ENCODE results near the gene PCDHA4.
"Not testable (repeated sequence)": the region's sequence is repeated elsewhere in the genome, so short reads cannot be mapped to it uniquely, and the experiment has no call there.

DNA sequence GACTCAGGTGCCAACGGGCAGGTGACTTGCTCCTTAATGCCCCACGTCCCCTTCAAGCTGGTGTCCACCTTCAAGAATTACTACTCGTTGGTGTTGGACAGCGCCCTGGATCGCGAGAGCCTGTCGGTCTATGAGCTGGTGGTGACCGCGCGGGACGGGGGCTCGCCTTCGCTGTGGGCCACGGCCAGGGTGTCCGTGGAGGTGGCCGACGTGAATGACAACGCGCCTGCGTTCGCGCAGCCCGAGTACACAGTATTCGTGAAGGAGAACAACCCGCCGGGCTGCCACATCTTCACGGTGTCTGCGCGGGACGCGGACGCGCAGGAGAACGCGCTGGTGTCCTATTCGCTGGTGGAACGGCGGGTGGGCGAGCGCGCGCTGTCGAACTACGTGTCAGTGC is 19.4 kb upstream of the PCDHA4 start:
- TF ChIP-seq, protein P1, sequence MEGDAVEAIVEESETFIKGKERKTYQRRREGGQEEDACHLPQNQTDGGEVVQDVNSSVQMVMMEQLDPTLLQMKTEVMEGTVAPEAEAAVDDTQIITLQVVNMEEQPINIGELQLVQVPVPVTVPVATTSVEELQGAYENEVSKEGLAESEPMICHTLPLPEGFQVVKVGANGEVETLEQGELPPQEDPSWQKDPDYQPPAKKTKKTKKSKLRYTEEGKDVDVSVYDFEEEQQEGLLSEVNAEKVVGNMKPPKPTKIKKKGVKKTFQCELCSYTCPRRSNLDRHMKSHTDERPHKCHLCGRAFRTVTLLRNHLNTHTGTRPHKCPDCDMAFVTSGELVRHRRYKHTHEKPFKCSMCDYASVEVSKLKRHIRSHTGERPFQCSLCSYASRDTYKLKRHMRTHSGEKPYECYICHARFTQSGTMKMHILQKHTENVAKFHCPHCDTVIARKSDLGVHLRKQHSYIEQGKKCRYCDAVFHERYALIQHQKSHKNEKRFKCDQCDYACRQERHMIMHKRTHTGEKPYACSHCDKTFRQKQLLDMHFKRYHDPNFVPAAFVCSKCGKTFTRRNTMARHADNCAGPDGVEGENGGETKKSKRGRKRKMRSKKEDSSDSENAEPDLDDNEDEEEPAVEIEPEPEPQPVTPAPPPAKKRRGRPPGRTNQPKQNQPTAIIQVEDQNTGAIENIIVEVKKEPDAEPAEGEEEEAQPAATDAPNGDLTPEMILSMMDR (IDR thresholded peaks at IDR 0.05) = not testable (repeated sequence)
- not testable (repeated sequence) for TF ChIP-seq ZNF219 (CRISPR knock-in tag; IDR thresholded peaks at IDR 0.05; ENCODE audit: borderline replicate concordance); ZNF423 (CRISPR knock-in tag; IDR thresholded peaks at IDR 0.05); SOX15 (CRISPR knock-in tag; IDR thresholded peaks at IDR 0.05); NFYB (CRISPR knock-in tag; conservative IDR thresholded peaks at IDR 0.05; ENCODE audit: low read depth)
- TF ChIP-seq, protein P2, sequence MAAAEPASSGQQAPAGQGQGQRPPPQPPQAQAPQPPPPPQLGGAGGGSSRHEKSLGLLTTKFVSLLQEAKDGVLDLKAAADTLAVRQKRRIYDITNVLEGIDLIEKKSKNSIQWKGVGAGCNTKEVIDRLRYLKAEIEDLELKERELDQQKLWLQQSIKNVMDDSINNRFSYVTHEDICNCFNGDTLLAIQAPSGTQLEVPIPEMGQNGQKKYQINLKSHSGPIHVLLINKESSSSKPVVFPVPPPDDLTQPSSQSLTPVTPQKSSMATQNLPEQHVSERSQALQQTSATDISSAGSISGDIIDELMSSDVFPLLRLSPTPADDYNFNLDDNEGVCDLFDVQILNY (CRISPR knock-in tag; IDR thresholded peaks at IDR 0.05) = not testable (repeated sequence)

Data from WTC11 (cell line).